Gastrocnemius medialis (tissue), 4 donors: ENCODE results near the gene QSOX2.

ENCODE experiments used
- CTCF ChIP-seq, 5 experiments: fragments of 450-650 bp in 3 of 5; fragments of 200-600 bp in 2 of 5; sonication (generic) in 2 of 5; IDR thresholded peaks in 4 of 5; conservative IDR thresholded peaks in 1 of 5; 1 replicate in 4 of 5; 2 replicates in 1 of 5; pipeline ENCODE4 v1.5.1; 2016 to 2019; ENCODE audit warnings: antibody characterized with exemption in 5 of 5, mild to moderate bottlenecking in 3 of 5, moderate library complexity in 3 of 5
- POLR2A ChIP-seq, 2 donors: fragments of 450-650 bp; IDR thresholded peaks; one replicate each; pipeline ENCODE4 v1.6.1; 2017; ENCODE audit warnings: antibody characterized with exemption in 2 of 2, mild to moderate bottlenecking in 2 of 2, moderate library complexity in 2 of 2

- TF ChIP-seq CTCF (IDR thresholded peaks at IDR 0.05 in 4 of 5, conservative IDR thresholded peaks at IDR 0.05 in 1 of 5), result no peak
- no peak for TF ChIP-seq POLR2A (IDR thresholded peaks at IDR 0.05)
Observed at GRCh38 chr9:136187683-136188586, 57.7 kb downstream of the QSOX2 start.
